OCI-LY7 (cell line): Measurements from ENCODE around the gene C15orf40.

ENCODE experiments used
- EZH2phosphoT487 ChIP-seq: fragments of 200-600 bp; sonication (generic); IDR thresholded peaks from 2 replicates; pipeline ENCODE4 v1.6.1; 2018; ENCODE audit warnings: low read depth, borderline replicate concordance, mild to moderate bottlenecking, mixed run types, antibody characterized with exemption, low read length, moderate library complexity, mixed read lengths
- TF ChIP-seq, protein P1 (sequence below): fragments of 200-600 bp; sonication (generic); conservative IDR thresholded peaks from 2 replicates; pipeline ENCODE4 v1.5.1; 2014; ENCODE audit warnings: mild to moderate bottlenecking, antibody characterized with exemption, low read length, moderate library complexity, mixed read lengths

DNA sequence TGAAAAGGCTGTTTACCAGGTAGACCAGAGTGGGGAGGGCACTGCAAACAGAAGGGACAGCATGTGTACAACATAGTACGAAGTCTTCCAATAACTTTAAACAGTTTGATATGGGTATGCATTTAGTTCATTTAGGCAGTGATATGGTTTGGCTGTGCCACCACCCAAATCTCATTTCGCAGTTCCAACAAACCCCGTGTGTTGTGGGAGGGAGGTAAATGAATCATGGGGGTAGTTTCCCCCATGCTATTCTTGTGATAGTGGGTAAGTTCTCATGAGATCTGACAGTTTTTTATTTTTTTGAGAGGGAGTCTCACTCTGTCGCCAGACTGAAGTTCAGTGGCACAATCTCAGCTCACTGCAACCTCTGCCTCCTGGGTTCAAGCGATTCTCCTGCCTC lies 33.0 kb downstream of the C15orf40 start:
- TF ChIP-seq, protein P1, sequence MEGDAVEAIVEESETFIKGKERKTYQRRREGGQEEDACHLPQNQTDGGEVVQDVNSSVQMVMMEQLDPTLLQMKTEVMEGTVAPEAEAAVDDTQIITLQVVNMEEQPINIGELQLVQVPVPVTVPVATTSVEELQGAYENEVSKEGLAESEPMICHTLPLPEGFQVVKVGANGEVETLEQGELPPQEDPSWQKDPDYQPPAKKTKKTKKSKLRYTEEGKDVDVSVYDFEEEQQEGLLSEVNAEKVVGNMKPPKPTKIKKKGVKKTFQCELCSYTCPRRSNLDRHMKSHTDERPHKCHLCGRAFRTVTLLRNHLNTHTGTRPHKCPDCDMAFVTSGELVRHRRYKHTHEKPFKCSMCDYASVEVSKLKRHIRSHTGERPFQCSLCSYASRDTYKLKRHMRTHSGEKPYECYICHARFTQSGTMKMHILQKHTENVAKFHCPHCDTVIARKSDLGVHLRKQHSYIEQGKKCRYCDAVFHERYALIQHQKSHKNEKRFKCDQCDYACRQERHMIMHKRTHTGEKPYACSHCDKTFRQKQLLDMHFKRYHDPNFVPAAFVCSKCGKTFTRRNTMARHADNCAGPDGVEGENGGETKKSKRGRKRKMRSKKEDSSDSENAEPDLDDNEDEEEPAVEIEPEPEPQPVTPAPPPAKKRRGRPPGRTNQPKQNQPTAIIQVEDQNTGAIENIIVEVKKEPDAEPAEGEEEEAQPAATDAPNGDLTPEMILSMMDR: no peak
- TF ChIP-seq EZH2phosphoT487: no peak
